NOMO-1 (cell line): ENCODE measurements around the gene USP37.

Experiments used
- DNase-seq, 2 experiments: peaks; one replicate each; lab custom pipeline; 2025; ENCODE audit not compliant: unreplicated experiment in 2 of 2; lab: John Stamatoyannopoulos, UW

The USP37 gene, protein sequence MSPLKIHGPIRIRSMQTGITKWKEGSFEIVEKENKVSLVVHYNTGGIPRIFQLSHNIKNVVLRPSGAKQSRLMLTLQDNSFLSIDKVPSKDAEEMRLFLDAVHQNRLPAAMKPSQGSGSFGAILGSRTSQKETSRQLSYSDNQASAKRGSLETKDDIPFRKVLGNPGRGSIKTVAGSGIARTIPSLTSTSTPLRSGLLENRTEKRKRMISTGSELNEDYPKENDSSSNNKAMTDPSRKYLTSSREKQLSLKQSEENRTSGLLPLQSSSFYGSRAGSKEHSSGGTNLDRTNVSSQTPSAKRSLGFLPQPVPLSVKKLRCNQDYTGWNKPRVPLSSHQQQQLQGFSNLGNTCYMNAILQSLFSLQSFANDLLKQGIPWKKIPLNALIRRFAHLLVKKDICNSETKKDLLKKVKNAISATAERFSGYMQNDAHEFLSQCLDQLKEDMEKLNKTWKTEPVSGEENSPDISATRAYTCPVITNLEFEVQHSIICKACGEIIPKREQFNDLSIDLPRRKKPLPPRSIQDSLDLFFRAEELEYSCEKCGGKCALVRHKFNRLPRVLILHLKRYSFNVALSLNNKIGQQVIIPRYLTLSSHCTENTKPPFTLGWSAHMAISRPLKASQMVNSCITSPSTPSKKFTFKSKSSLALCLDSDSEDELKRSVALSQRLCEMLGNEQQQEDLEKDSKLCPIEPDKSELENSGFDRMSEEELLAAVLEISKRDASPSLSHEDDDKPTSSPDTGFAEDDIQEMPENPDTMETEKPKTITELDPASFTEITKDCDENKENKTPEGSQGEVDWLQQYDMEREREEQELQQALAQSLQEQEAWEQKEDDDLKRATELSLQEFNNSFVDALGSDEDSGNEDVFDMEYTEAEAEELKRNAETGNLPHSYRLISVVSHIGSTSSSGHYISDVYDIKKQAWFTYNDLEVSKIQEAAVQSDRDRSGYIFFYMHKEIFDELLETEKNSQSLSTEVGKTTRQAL

DNA sequence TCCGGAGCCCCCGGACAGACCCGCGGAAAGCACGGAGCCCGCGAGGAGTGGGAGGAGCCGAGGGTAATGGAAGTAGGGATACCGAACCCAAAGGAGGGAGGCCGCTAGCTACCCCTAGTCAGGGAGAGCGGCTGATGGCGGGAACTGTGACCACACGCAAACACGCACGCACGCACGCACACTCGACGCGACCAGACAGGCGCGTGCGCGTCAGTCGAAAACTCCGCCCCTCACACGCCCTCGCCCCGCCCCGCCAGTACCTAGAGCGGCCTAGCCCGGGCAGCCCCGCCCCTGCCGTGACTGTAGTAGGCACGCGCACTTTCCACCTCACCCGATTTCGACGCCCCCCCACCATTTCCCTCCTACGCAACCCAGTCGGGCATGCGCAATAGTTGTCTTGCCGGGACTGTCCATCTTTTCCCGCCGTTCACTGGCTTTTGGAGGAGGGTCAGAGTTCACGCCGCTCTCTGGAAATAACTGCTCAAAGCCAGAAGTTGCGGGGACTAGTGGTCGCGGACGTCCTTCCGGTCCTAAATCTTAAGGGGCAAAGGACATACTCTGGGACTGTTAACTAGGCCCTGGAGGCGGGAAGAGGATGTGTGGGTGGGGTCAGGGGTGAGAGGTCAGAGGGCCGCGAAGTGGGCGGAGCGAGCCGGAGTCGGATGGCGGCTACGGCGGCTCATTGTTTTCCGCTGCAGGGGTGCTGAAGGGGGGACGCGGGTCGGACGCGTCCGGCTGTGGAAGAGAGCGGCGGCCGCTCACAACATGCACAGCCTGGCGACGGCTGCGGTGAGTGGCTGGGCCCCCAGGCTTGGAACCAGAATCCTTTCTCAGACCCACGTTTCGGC is at the start of gene USP37, which contains the start of gene CNOT9:
TSS of gene USP37 (minus strand) at position 162 of the 848 bp plus-strand sequence. CDS start 9,698 bp downstream, outside the sequence.
TSS of gene CNOT9 (plus strand) at position 650 of the 848 bp plus-strand sequence. CDS start at position 766, 116 bp downstream.
- peak; percentile 98 to 99 for DNase-seq

DNA sequence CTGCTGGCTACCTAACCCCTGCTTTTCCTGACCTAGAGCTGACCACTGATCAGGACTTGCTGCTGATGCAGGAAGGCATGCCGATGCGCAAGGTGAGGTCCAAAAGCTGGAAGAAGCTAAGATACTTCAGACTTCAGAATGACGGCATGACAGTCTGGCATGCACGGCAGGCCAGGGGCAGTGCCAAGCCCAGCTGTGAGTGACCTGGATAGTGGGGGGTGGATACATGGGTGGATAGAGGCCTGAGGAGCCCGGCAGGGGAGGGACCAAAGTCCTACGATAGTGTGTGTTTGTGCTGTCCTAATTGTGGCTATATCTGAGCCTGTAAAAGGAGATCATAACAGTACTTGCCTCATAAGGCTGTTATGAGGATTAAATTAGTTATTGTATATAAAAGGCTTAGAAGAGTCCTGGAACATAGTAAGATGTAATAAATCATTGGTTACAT is 47.7 kb upstream of the USP37 start:
- DNase-seq = no peak

DNA sequence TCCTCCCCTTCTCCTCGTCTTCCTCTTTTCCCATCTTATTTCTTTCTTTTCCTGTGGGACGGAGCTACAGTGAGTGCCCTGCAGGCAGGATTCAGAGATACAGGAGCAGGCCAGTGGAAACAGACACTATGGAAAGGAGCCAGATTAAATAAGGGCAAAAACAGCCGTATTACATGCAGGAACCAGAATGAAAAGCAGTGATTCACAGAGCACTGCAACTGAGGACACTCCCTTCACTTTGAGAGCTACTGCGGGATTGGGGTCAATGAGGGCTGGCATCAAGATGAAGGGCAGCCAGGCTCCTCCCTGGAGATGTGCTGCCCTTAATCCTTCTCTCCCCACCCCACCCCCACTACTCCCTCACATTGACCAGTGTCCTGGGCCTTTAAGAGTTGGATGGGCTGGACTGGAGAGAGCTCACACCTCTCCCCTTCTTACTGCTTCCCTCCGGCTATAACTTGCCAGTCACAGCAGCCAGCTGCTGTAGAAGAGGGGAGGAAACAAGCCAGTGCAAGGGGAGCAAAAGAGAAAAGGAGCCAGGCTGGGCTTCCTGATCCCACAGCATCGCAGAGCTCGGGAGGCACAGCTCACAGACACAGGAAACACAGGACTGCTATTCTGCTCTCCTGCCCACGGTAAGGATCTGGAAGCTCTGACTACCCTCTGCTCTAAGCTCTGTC is 39.4 kb upstream of the USP37 start, which contains the start of gene PLCD4:
TSS of gene PLCD4 (plus strand) at position 464 of the 680 bp plus-strand sequence. CDS start 7,841 bp downstream, outside the sequence.
- no peak for DNase-seq

DNA sequence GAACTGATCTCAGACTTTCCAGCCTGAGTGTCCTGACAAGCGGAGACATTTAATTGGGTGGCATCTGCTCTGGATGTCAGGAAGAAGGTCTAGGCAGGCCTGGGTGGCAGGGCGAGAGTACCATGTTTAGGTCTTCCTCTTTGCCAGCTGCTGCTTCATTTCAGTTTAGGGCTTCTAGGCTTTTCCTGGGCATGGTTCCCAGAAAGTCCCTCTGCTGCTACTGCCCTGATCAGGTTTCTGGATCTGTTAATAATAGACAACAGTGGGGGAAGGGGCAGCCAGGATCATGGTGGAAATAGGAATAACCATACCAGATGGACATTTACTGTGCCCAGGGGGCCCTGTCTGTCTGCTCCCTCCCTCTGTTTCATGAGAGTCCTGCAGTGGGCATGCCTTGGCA is 37.3 kb upstream of the USP37 start:
- DNase-seq = no peak

DNA sequence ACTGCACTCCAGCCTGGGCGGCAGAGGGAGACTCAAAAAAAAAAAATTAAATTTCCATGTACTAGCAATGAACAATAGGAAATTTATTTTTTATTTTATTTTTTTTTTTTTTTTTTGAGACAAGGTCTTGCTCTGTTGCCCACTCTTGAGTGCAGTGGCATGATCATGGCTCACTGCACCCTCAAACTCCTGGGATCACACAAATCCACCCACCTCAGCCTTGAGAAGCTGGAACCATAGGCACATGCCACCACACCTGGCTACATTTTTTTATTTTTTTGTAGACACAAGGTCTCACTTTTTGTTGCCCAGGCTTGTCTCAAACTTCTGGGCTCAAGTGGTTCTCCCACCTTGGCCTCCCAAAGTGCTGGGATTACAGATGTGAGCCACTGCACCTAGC is 17.4 kb upstream of the USP37 start:
- DNase-seq = no peak

DNA sequence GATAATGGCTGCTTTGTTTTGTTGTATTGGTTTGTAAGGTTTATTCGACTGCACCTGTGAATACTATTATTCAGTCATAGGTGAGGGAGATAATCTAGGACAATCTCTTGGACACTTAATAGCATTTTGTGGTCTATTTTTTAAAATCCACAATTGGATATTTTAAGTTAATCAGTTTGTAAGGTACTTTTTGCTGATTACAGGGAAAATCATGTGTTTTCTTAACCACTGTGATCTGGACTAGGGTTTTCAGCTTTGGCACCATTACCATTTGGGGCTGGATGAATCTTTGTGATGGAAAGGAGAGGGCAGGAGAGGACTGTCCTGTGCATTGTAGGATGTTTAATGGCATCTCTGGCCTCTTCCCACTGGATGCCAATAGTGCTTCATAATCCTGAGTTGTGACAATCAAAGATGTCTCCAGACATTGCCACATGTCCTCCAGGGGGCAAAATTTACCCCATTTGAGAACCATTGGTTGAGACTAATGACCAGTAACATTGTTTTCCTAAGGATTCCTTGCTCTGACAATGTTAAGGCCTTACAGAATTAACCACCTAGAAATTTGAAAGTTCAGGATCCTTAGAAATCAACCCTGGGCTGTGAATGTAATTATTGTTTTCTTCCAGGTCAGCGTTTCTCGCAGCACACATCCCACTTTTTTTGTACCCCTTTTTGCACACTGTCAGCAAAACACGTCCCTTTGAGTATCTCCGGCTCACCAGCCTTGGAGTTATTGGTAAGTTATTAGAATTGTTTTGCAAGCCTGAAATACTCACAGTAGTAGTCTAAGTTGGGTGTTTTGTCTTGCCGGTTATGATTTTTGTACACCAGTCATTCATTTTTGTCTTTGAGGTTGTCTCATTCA is 16.1 kb upstream of the USP37 start:
- DNase-seq = no peak

DNA sequence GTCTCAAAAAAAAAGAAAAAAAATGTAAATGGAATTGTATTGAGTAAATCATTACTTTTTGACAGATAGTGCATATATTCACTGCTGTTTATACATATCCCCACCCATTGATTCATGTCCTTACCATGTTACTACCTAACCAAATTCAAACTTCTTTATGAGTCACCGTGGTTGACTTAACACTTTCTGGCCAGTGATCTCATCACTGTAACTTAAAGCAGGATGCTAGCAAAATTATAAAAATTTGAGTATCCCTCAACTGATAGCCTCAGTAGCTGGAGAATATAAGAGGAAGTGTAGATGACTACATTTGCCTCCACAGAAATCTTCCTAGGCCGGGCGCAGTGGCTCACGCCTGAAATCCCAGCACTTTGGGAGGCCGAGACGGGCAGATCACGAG is 13.9 kb upstream of the USP37 start:
- DNase-seq = no peak

DNA sequence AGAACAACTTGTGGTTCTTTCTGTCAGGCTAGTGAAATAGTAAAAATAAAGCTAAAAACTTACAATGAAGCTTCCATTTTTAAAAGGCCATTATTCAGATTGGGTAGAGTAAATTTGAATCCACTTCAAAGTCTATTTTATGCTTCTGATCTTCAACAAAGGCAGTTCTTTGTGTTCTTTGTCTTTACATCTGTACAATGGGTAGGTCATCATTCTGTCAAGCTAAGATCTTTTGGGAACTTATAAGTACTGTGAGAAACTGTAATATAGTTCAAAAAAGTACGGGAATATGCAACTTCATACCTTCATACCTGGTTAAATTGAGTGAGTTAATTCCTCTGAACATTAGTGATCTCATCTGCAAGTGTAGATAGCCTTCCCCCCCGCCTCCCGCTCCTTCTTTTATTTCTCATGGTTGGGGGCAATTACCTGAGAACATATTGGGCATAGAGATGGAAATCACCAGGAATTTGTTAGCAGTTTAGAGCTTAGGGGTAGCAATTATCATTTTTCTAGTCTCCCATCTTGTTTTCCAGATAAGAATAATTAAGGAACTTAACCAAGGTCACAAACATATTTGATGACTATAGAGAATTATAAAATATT is 10.2 kb upstream of the USP37 start:
- DNase-seq = no peak

DNA sequence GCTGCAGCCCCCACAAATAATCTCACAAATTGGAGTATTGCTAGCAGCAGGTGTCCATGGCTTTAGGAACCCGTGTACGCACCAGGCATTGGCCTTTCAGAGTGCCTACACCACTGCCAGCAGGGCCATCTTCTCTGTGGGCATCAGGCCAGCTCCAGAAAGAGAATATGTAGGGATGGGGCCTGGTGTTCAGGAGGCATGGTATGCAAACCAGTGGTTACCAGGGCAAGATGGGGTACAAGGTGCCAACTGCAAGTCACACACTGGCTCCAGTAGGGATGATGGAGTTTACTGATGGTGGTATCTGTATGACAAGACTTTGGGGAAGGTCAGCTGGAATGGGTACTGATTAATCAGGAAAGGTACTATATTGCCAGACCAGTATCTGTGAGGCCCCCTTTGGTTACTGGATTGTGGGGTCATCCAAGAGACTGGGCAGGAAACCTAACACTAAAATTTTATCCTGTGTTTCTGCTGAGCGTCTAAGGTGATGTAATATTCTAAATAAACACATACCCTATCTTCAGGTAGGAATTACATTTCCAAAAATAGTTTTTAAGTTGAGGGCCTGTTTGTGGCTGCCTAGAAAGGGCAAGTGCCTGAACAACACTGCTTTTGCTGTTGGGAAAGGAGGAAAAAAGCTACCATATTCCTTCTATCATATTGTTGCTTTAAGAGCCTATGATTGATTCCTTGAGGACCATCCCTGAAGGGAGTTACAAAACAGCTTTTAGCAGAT is 9.5 kb upstream of the USP37 start:
- DNase-seq = no peak

DNA sequence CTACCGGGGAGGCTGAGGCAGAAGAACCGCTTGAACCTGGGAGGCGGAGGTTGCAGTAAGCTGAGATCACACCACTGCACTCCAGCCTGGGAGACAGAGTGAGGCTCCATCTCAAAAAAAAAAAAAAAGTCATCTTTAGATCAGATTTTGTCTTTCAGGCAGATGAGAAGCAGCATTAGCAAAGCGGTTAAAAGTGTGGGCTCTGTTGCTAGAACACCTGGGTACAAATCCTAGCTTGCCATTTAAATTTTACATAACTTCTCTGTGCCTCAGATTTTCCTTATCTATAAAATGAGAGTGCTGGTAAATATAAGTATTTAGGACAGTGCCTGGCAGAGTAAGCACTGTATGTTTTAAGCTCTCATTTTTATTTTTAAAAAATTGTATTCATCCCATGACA is 8.7 kb upstream of the USP37 start:
- DNase-seq = no peak

DNA sequence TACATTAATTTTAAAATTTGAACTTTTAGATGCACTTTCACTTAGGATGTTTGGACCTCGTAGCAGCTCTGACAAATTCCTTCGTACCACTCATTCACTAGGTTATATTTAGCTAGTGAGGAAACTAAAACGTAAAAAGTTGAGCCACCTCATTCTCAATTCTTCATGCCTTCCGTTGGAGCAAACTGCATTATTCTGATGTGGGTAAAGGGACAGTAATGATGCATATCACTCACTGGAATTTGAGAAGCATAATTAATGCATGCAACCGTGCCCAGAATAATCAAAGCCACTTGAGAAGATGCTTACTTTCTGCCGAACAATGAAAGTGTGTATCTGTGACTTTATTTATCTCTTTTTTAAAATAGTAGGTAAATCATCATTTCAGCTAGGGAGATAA is 2.7 kb upstream of the USP37 start:
- DNase-seq = no peak

DNA sequence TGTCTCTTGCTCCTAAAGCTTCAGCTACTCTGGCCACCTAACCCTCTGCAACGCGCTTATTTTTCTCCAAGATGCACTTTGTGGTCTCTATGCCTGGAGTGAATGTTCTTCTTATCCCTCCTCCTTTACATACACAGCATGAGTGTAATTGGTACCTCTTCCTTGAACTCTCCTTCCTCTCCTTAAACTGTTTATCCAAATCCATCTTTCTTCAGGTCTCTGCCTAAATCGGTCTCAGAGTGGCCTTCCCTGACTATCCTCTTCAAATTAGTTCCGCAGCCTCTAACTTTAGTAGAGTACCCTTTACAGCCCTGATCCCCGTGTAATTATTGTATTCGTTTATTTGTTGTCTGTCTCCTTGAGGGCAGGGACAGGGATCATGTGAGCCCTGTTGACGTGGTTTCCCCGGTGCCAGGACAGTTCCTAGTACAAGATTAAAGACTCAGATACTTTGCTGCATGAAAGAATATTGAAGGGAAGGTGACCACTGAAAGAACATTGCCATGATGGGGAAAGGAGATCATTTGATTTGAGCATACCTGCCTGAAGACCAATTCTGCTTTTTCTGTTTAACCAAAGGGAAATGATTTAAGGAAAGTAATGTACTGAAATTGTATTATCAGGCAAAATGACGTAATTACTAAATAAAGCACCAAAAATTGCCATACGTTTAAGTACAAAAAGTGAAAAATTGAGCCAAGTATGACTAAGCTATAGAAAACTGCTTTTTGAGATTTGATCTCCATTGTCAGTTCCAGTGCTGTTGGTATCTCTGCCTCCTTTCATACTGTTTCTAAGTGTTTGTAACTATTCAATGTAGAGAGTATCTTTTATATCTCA is 1.7 kb upstream of the USP37 start:
- DNase-seq = peak in 1 of 2 experiments; percentile 12

DNA sequence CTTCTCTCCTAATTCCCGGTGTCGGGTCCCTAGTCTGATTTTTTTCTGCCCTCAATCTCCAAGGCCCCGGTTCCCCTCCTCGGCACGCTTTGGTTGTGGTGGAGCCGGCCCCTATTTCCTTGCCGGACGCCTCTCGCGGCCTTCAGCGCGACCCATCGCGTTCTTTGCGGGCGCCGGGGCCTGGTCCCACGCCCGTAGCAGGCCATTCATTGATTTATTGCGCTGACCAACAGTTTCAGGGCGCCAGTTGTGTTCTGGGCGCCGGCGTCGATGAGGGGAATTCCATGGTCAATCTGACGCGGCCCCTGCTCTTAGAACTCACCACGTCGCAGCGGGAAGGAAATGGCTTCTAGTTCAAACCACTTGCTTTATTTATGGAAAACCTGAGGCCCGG is 884 bp upstream of the USP37 start:
- DNase-seq = peak; percentile 16 to 28

DNA sequence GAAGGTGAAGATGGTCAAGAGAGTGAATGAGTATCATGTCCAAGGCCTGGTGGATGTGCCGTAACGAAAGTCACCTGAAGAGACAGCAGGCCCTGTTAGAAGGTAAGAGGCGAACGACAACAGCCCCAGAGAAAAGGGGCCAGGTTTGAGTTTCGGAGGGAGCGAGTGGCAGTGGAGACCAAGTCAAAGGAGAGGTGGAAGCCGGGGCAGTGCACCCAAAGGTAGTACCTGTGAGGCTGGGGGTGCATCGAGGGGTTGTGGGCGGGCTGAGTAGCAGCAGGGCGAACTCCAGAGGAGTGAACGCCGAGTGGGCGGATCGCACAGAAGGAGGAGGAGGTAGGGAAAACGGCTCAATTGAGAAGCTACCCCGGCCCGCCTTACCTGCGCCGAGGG is 358 bp downstream of the USP37 start:
- peak; percentile 51 to 57 for DNase-seq

DNA sequence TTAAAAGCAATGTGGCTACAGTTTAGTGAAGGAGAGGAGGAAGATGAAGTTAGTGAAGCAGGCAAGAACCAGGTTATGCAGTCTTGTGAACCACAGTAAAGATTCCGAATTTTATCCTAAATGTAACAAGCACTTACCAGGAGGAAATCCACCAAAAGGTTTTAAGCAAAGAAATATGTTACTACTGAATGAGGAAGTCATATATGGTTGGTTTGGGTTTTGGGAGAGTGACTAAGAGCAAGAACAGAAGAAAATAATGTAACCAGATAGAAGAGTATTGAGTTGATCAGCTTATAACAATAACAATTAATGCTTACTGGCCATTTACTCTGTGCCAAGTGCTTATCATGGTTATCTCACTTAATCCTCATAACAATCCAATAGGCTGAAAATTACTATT is 1.9 kb downstream of the USP37 start:
- peak in 1 of 2 experiments; percentile 44 for DNase-seq

DNA sequence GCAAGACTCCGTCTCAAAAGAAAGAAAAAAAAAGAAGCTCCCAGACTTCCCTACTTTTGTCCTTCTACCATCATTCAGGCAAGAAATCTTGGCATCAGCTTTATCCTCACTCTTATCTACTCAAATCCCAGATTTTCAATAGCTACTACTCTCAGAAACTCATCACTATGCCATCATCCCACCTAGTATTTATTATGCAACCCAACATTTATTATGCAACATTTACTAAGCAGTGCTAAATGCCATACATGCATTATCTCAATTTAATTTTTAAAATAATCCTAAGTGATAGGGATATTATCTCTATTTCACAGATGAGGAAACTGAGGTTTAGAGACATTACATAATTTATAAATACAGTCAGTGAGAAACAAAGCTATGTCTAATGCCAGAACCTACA is 4.1 kb downstream of the USP37 start:
- DNase-seq = no peak

DNA sequence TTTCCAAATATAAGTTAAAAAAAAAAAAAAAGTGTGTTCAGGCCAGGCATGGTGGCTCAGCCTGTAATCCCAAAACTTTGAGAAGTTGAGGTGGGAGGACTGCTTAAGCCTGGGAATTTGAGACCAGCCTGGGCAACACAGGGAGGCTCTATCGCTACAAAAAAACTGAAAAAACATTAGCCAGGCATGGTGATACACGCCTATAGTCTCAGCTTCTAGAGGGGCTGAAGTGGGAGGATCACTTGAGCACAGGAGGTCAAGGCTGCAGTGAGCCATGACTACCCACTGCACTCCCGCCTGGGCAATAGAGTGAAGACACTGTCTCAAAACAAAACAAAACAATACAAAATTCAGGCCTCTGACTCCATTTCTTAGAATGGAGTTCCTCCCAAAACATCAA is 9.2 kb downstream of the USP37 start:
- DNase-seq = no peak
